K562 (cell line): ENCODE results near the gene MAB21L2. TPM values are rescaled to one million over a fixed set of nuclear protein-coding genes. Genes with fewer than 3 reads are reported as not detected.

ENCODE experiments used
- ATAC-seq: fragments of 200-7000 bp; cut with Tn5 transposase; 3 replicates; pipeline ENCODE4 v1.9.1; 2020; ENCODE audit warnings: moderate library complexity
- BruUV-seq: library from RNA; stranded (reverse); fragments of 400-500 nt; replicated peaks from 2 replicates; lab custom pipeline; 2021; lab: Mats Ljungman, UMichigan
- CTCF ChIA-PET: fragments of 300-600 bp; formaldehyde crosslinking; extraction: SDS; loops from one replicate; lab custom pipeline; 2021; ENCODE audit warnings: low intra/inter-chr PET ratio; lab: Yijun Ruan, JAX
- POLR2A ChIA-PET: fragments of 300-600, 350-650 bp; sonication (Branson Sonifier 250); formaldehyde crosslinking; extraction: SDS; loops from one replicate; lab custom pipeline; 2021; ENCODE audit warnings: antibody characterized with exemption, inconsistent platforms; lab: Yijun Ruan, JAX
- DNase-seq, 4 experiments: peaks; one replicate each; pipeline versions ENCODE4 v3.0.0 to v3.0.0-alpha.2; 2011 to 2018; ENCODE audit warnings: low spot score in 3 of 4, mixed read lengths in 3 of 4; ENCODE audit errors: extremely low read depth in 1 of 4
- FAIRE-seq: peaks from 2 replicates; lab custom pipeline; 2011; peaks lifted over from hg19 to GRCh38; lab: Jason Lieb, UNC
- H2AFZ ChIP-seq: 2 replicates; pipeline ENCODE4 v1.6.0; 2011; ENCODE audit warnings: low read depth, low read length, control low read depth, inconsistent platforms
- H3K27ac ChIP-seq: fragments of 200-600 bp; 3 replicates; pipeline ENCODE4 v1.8.0; 2011; ENCODE audit warnings: low read depth, mild to moderate bottlenecking, control low read depth, inconsistent platforms, low read length, moderate library complexity, mixed read lengths; ENCODE audit errors: extremely low read depth
- H3K27me3 ChIP-seq, 2 experiments: fragments of 300-600 bp in 1 of 2; 2 replicates in 1 of 2; 3 replicates in 1 of 2; pipeline versions ENCODE4 v1.6.0 to v1.8.0; 2011; ENCODE audit warnings: inconsistent platforms in 2 of 2, low read length in 2 of 2, mild to moderate bottlenecking in 1 of 2, mixed read lengths in 1 of 2, moderate library complexity in 1 of 2; ENCODE audit not compliant: control insufficient read depth in 2 of 2, insufficient read depth in 2 of 2
- H3K36me3 ChIP-seq: fragments of 300-600 bp; 3 replicates; pipeline ENCODE4 v1.8.0; 2011; ENCODE audit warnings: mild to moderate bottlenecking, low read length, inconsistent platforms; ENCODE audit not compliant: control insufficient read depth, insufficient read depth
- H3K4me1 ChIP-seq, 2 experiments: fragments of 200-600 bp in 1 of 2; replicated peaks in 1 of 2; 2 replicates in 1 of 2; 3 replicates in 1 of 2; pipeline versions ENCODE4 v1.5.1 to v1.8.0; 2011; ENCODE audit warnings: inconsistent platforms in 2 of 2, low read length in 2 of 2, mild to moderate bottlenecking in 1 of 2, mixed read lengths in 1 of 2, moderate library complexity in 1 of 2; ENCODE audit not compliant: control insufficient read depth in 2 of 2, insufficient read depth in 2 of 2
- H3K4me2 ChIP-seq: 2 replicates; pipeline ENCODE4 v1.6.1; 2011; ENCODE audit warnings: low read length, control low read depth, inconsistent platforms, mixed read lengths; ENCODE audit not compliant: insufficient read depth
- H3K4me3 ChIP-seq: fragments of 200-600 bp; sonication (generic), shearing (Covaris generic); 2 replicates; pipeline ENCODE4 v1.5.1; 2016; ENCODE audit warnings: control low read depth, inconsistent platforms
- H3K79me2 ChIP-seq: fragments of 200-600 bp; 3 replicates; pipeline ENCODE4 v1.8.0; 2011; ENCODE audit warnings: low read length, inconsistent platforms; ENCODE audit not compliant: control insufficient read depth, insufficient read depth
- H3K9ac ChIP-seq, 2 experiments: 2 replicates each; pipeline versions ENCODE4 v1.6.0 to v1.6.1; 2011; ENCODE audit warnings: low read depth in 2 of 2, low read length in 2 of 2, control low read depth in 1 of 2, inconsistent platforms in 1 of 2, mild to moderate bottlenecking in 1 of 2, mixed read lengths in 1 of 2; ENCODE audit not compliant: insufficient read depth in 1 of 2
- H3K9me1 ChIP-seq: one replicate; pipeline ENCODE4 v1.6.0; 2011; ENCODE audit warnings: inconsistent platforms, mild to moderate bottlenecking, low read length, moderate library complexity; ENCODE audit not compliant: control insufficient read depth, insufficient read depth
- H3K9me3 ChIP-seq: replicated peaks from 2 replicates; pipeline ENCODE4 v1.5.1; 2011; ENCODE audit warnings: low read depth, low read length, inconsistent platforms; ENCODE audit not compliant: control insufficient read depth, insufficient read depth
- H4K20me1 ChIP-seq: replicated peaks from 2 replicates; pipeline ENCODE4 v1.6.1; 2011; ENCODE audit warnings: low read length, inconsistent platforms, mixed read lengths; ENCODE audit not compliant: control insufficient read depth, insufficient read depth
- DEAF1 ChIP-seq: fragments of 450-650 bp; formaldehyde crosslinking; IDR thresholded peaks from 2 replicates; pipeline ENCODE4 v1.4.0; 2020; ENCODE audit warnings: mild to moderate bottlenecking, moderate library complexity
- ELF4 ChIP-seq: fragments of 450-650 bp; formaldehyde crosslinking; IDR thresholded peaks from 2 replicates; pipeline ENCODE4 v1.4.0; 2022; ENCODE audit warnings: missing genetic modification characterization
- FOXA1 ChIP-seq: fragments of 450-650 bp; IDR thresholded peaks from 2 replicates; pipeline ENCODE4 v1.6.1; 2016; ENCODE audit warnings: mild to moderate bottlenecking, borderline replicate concordance
- FOXJ3 ChIP-seq: sonication (generic); formaldehyde crosslinking; IDR thresholded peaks from 2 replicates; pipeline ENCODE4 v1.4.0; 2020; ENCODE audit warnings: mild to moderate bottlenecking, missing genetic modification reagents
- NUFIP1 ChIP-seq: fragments of 450-650 bp; IDR thresholded peaks from 2 replicates; pipeline ENCODE4 v1.6.1; 2018; ENCODE audit not compliant: partially characterized antibody
- RAD21 ChIP-seq, 2 experiments: fragments of 250-450 bp in 1 of 2; fragments of 450-650 bp in 1 of 2; sonication (Bioruptor Pico) in 1 of 2; formaldehyde crosslinking in 1 of 2; IDR thresholded peaks in 1 of 2; conservative IDR thresholded peaks in 1 of 2; 2 replicates each; pipeline versions ENCODE4 v1.4.0 to v1.8.0; 2020 to 2022; ENCODE audit warnings: mild to moderate bottlenecking in 2 of 2, moderate library complexity in 1 of 2
- RBM15 ChIP-seq: fragments of 200-400 bp; formaldehyde crosslinking; IDR thresholded peaks from 2 replicates; pipeline ENCODE4 v1.6.1; 2018; ENCODE audit warnings: mild to moderate bottlenecking, low read length, moderate library complexity; ENCODE audit not compliant: insufficient read depth
- RBM39 ChIP-seq: fragments of 200-400 bp; formaldehyde crosslinking; optimal IDR thresholded peaks from 2 replicates; pipeline ENCODE3; 2018; ENCODE audit warnings: low read depth, low read length
- RERE ChIP-seq: sonication (generic); formaldehyde crosslinking; IDR thresholded peaks from 2 replicates; pipeline ENCODE4 v1.8.0; 2023; ENCODE audit warnings: missing genetic modification reagents, mild to moderate bottlenecking, borderline replicate concordance
- RNF2 ChIP-seq: sonication (generic); IDR thresholded peaks from 2 replicates; pipeline ENCODE4 v1.6.1; 2016
- SREBF2 ChIP-seq: sonication (generic); formaldehyde crosslinking; IDR thresholded peaks from 2 replicates; pipeline ENCODE4 v1.4.0; 2020; ENCODE audit warnings: mild to moderate bottlenecking, missing genetic modification reagents
- ZNF449 ChIP-seq: fragments of 250-450 bp; sonication (Bioruptor Pico); IDR thresholded peaks from 2 replicates; pipeline ENCODE4 v1.8.0; 2022; ENCODE audit warnings: moderate library complexity, mild to moderate bottlenecking, inconsistent platforms
- WGBS: fragments of 100-300 bp; shearing (Covaris generic); methylation state at CpG from one replicate; pipeline ENCODE4 v1.1.6; 2016; ENCODE audit warnings: low coverage, mixed read lengths; ENCODE audit not compliant: insufficient coverage; ENCODE audit errors: missing lambda C conversion rate; 5-methylcytosine and 5-hydroxymethylcytosine counted together
- in situ Hi-C: fragments of 300-500 bp; cut with MboI; formaldehyde crosslinking; loops from 4 replicates; pipeline ENCODE4 v1.15.0; 2018; ENCODE audit warnings: inconsistent platforms, mixed read lengths
- intact Hi-C: fragments of 100-400 bp; cut with micrococcal nuclease; formaldehyde crosslinking; loops from 2 replicates; pipeline ENCODE4 v1.14.2; 2022
- polyA plus RNA-seq, 8 experiments: library from polyadenylated mRNA; depleted of rRNA in 4 of 8; stranded (reverse) in 5 of 8; unstranded in 3 of 8; fragments of >200 nt; fragmentation: Nextera tagmentation in 2 of 8; fragmentation: Illumina TruSeq in 1 of 8; extraction: Ambion mirVana in 2 of 8; extraction: Trizol in 1 of 8; gene quantifications; 2 replicates each; pipeline versions ENCODE4 v1.2.1 to v1.2.3, GENCODE V29; 2011 to 2014; ENCODE audit warnings: inconsistent platforms in 1 of 8, missing spikeins in 1 of 8
- total RNA-seq, 7 experiments: library from RNA; depleted of rRNA in 6 of 7; stranded (reverse); fragments of >200 nt in 6 of 7; fragmentation: Illumina TruSeq in 2 of 7; extraction: Trizol in 2 of 7; gene quantifications; 2 replicates each; pipeline versions ENCODE4 v1.2.1 to v1.2.3, GENCODE V29; 2011 to 2021; ENCODE audit warnings: low replicate concordance in 1 of 7
- TF ChIP-seq, protein P1 (sequence below): sonication (generic); formaldehyde crosslinking; IDR thresholded peaks from 2 replicates; pipeline ENCODE4 v1.9.0; 2022; ENCODE audit warnings: mild to moderate bottlenecking, missing genetic modification reagents

The MAB21L2 gene
- total and polyA plus RNA-seq, 9 of the 15 experiments (the other 6 are each of a cell fraction or from before 2014, with no cell fraction given) = not detected

- Histone ChIP-seq H3K9ac (no peak overlapping the region), H3K9me1 (no peaks in the 10 kb centered on the region), H3K27ac (no peak overlapping the region), H3K36me3 (peaks cover 11% of the 10 kb centered on the region; the same call in 2 of the 3 replicates), H3K27me3 (no peaks in the 10 kb centered on the region), H3K4me3 (no peak overlapping the region), H3K79me2 (no peaks in the 10 kb centered on the region), H4K20me1 (no peaks in the 10 kb centered on the region), H3K9me3 (no peaks in the 10 kb centered on the region), H2AFZ (no peak overlapping the region), H3K4me2 (no peak overlapping the region), H3K4me1 (no peaks in the 10 kb centered on the region)
- DNase-seq = no peak
- no TSS peak for BruUV-seq
- ChIA-PET POLR2A (no interaction called here), CTCF (no interaction called here)
- WGBS = 92% methylated on average over 12 of the region's 12 CpGs
- intact Hi-C loops = no loop called here
- ATAC-seq = no peak
- in situ Hi-C loops = no loop called here
- no peak for FAIRE-seq
- no peak for TF ChIP-seq FOXA1
- TF ChIP-seq FOXJ3 = no peak
- no peak for TF ChIP-seq RBM39
- TF ChIP-seq RERE (CRISPR knock-in tag) = no peak
- no peak for TF ChIP-seq ELF4 (CRISPR knock-in tag)
- TF ChIP-seq SREBF2 (CRISPR knock-in tag) = no peak
- no peak for TF ChIP-seq RNF2
- TF ChIP-seq RAD21 (CRISPR knock-in tag; conservative IDR thresholded peaks at IDR 0.05 in 1 of 2, IDR thresholded peaks at IDR 0.05 in 1 of 2) = no peak
- TF ChIP-seq RBM15 = no peak
- TF ChIP-seq, protein P1, sequence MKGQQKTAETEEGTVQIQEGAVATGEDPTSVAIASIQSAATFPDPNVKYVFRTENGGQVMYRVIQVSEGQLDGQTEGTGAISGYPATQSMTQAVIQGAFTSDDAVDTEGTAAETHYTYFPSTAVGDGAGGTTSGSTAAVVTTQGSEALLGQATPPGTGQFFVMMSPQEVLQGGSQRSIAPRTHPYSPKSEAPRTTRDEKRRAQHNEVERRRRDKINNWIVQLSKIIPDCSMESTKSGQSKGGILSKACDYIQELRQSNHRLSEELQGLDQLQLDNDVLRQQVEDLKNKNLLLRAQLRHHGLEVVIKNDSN (CRISPR knock-in tag) = no peak
- TF ChIP-seq ZNF449 (CRISPR knock-in tag) = no peak
- no peak for TF ChIP-seq DEAF1 (CRISPR knock-in tag)
- no peak for TF ChIP-seq NUFIP1
These were observed 17.0 kb downstream of the MAB21L2 start for GRCh38 chr4:150598909-150599308.
